CD4-positive, alpha-beta T cell treated with Interleukin-6 for 4 hours (primary cell): Measurements from ENCODE around the gene MYL9.
A peak's percentile ranks its signal among the peaks of the same experiment; 100 is the strongest.

Experiments used
- DNase-seq: peaks from one replicate; pipeline ENCODE4 v3.0.0-alpha.2; 2020; ENCODE audit warnings: mixed read lengths

Gene MYL9

GRCh38 chr20:36584018-36584481, 42.7 kb downstream of the MYL9 start:
- DNase-seq = no peak

GRCh38 chr20:36585410-36586125, 44.2 kb downstream of the MYL9 start:
- no peak for DNase-seq

- no peak for DNase-seq
Measured at GRCh38 chr20:36587388-36588070, 46.2 kb downstream of the MYL9 start.

DNA sequence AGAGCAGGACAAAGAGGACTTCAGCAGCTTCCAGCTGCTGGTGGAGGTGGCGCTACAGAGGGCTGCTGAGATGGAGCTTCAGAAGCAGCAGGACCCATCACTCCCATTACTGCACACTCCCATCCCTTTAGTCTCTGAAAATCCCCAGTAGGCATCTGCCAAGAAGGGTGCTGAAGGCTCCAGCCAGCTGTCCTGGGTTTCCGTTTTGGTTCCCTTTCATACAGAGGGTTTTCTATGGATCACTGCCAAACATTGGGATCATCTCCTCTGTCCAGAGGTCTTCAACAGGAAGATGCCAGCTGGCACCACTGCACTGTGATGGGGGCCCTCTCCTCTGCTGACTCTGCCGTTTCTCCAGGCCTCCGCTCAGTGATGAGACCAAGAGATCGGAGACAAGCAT, 50.0 kb downstream of the MYL9 start:
- no peak for DNase-seq

GRCh38 chr20:36591854-36592641, 50.7 kb downstream of the MYL9 start:
- DNase-seq = peak; percentile 73

GRCh38 chr20:36593347-36593929, 52.1 kb downstream of the MYL9 start:
- DNase-seq = no peak

- no peak for DNase-seq
Measured at GRCh38 chr20:36599912-36600345, 58.6 kb downstream of the MYL9 start.
